SK-N-SH (cell line): ENCODE measurements around the gene SMKR1. TPM values are rescaled to one million over a fixed set of nuclear protein-coding genes. Genes with fewer than 3 reads are reported as not detected.
A peak's percentile ranks its signal among the peaks of the same experiment; 100 is the strongest.

Experiments used
- CTCF ChIA-PET: fragments of 300-600, 350-600 bp; formaldehyde crosslinking; extraction: SDS; loops from one replicate; lab custom pipeline; 2021; lab: Yijun Ruan, JAX
- POLR2A ChIA-PET: fragments of 350-600 bp; sonication (Branson Sonifier 250); formaldehyde crosslinking; extraction: SDS; loops from one replicate; lab custom pipeline; 2020; ENCODE audit warnings: antibody characterized with exemption, inconsistent platforms; lab: Yijun Ruan, JAX
- DNase-seq: peaks from one replicate; pipeline ENCODE4 v3.0.0; 2012
- H2AFZ ChIP-seq: fragments of 200-600 bp; sonication (generic); 2 replicates; pipeline ENCODE4 v1.8.1; 2016; ENCODE audit warnings: antibody characterized with exemption, mild to moderate bottlenecking, low read depth
- H3F3A ChIP-seq: fragments of 200-600 bp; sonication (generic); replicated peaks from 2 replicates; pipeline ENCODE3; 2016; ENCODE audit warnings: antibody characterized with exemption, mild to moderate bottlenecking; ENCODE audit not compliant: insufficient read depth
- H3K27ac ChIP-seq, 2 experiments: fragments of 200-500 bp in 1 of 2; fragments of 200-600 bp in 1 of 2; sonication (Bioruptor generic) in 1 of 2; sonication (generic), shearing (Covaris generic) in 1 of 2; 2 replicates each; pipeline versions ENCODE4 v1.5.1 to v1.6.1; 2014 to 2016; ENCODE audit warnings: low read depth in 2 of 2, inconsistent platforms in 1 of 2, low read length in 1 of 2, mild to moderate bottlenecking in 1 of 2, mixed read lengths in 1 of 2
- H3K27me3 ChIP-seq: fragments of 200-600 bp; sonication (generic), shearing (Covaris generic); 2 replicates; pipeline ENCODE4 v1.6.1; 2016; ENCODE audit warnings: mixed run types; ENCODE audit not compliant: insufficient read depth
- H3K36me3 ChIP-seq, 2 experiments: fragments of 200-500 bp in 1 of 2; fragments of 200-600 bp in 1 of 2; sonication (Bioruptor generic) in 1 of 2; sonication (generic) in 1 of 2; replicated peaks in 1 of 2; 2 replicates each; pipeline versions ENCODE3 to v1.5.1; 2014 to 2016; ENCODE audit warnings: low read length in 1 of 2, mild to moderate bottlenecking in 1 of 2; ENCODE audit not compliant: insufficient read depth in 2 of 2, control insufficient read depth in 1 of 2
- H3K4me1 ChIP-seq, 2 experiments: fragments of 200-500 bp in 1 of 2; fragments of 200-600 bp in 1 of 2; sonication (Bioruptor generic) in 1 of 2; sonication (generic), shearing (Covaris generic) in 1 of 2; 2 replicates each; pipeline versions ENCODE4 v1.5.1 to v1.6.1; 2014 to 2016; ENCODE audit warnings: low read depth in 1 of 2, low read length in 1 of 2, mixed run types in 1 of 2; ENCODE audit not compliant: insufficient read depth in 2 of 2, control insufficient read depth in 1 of 2
- H3K4me2 ChIP-seq: fragments of 200-600 bp; sonication (generic), shearing (Covaris generic); 2 replicates; pipeline ENCODE4 v1.6.1; 2017; ENCODE audit warnings: mixed run types
- H3K4me3 ChIP-seq, 2 experiments: fragments of 200-500 bp in 1 of 2; fragments of 200-600 bp in 1 of 2; sonication (Bioruptor generic) in 1 of 2; sonication (generic), shearing (Covaris generic) in 1 of 2; 2 replicates each; pipeline versions ENCODE4 v1.5.1 to v1.8.1; 2014 to 2016; ENCODE audit warnings: low read depth in 2 of 2, inconsistent platforms in 1 of 2, low read length in 1 of 2, mild to moderate bottlenecking in 1 of 2, mixed read lengths in 1 of 2, moderate library complexity in 1 of 2
- H3K79me2 ChIP-seq: fragments of 200-600 bp; sonication (generic); 2 replicates; pipeline ENCODE4 v1.8.1; 2017; ENCODE audit warnings: mild to moderate bottlenecking; ENCODE audit not compliant: insufficient read depth
- H3K9ac ChIP-seq: fragments of 200-600 bp; sonication (generic); 2 replicates; pipeline ENCODE4 v1.6.1; 2017; ENCODE audit warnings: mixed run types
- H3K9me2 ChIP-seq: fragments of 200-600 bp; sonication (generic); 2 replicates; pipeline ENCODE4 v1.6.1; 2017; ENCODE audit warnings: mixed run types
- H3K9me3 ChIP-seq: fragments of 200-600 bp; sonication (generic); 2 replicates; pipeline ENCODE4 v1.6.1; 2017; ENCODE audit warnings: mixed run types, mild to moderate bottlenecking, moderate library complexity
- H4K20me1 ChIP-seq: fragments of 200-600 bp; sonication (generic); 2 replicates; pipeline ENCODE4 v1.6.1; 2017; ENCODE audit warnings: mild to moderate bottlenecking, mixed run types; ENCODE audit not compliant: insufficient read depth
- ELF1 ChIP-seq: IDR thresholded peaks from 2 replicates; pipeline ENCODE4 v1.4.0; 2012
- EP300 ChIP-seq, 2 experiments: IDR thresholded peaks; 2 replicates each; pipeline versions ENCODE4 v1.4.0 to v1.6.1; 2012; ENCODE audit warnings: borderline replicate concordance in 1 of 2, low read depth in 1 of 2, low read length in 1 of 2
- MAX ChIP-seq: IDR thresholded peaks from 2 replicates; pipeline ENCODE4 v1.4.0; 2012; ENCODE audit warnings: low read depth
- REST ChIP-seq: IDR thresholded peaks from 2 replicates; pipeline ENCODE4 v1.6.1; 2012; ENCODE audit warnings: mild to moderate bottlenecking, low read depth, low read length, moderate library complexity
- USF2 ChIP-seq: fragments of 150-350 bp; IDR thresholded peaks from 2 replicates; pipeline ENCODE4 v1.6.1; 2017; ENCODE audit warnings: antibody characterized with exemption, low read length, low read depth, borderline replicate concordance
- WGBS: methylation state at CpG from one replicate; pipeline ENCODE4 v1.1.6; 2017; ENCODE audit warnings: low lambda C conversion rate; 5-methylcytosine and 5-hydroxymethylcytosine counted together
- polyA plus RNA-seq, 3 experiments: library from polyadenylated mRNA; depleted of rRNA; stranded (reverse); fragments of >200 nt; gene quantifications; 2 replicates each; pipeline ENCODE4 v1.2.3, GENCODE V29; 2012

SMKR1 gene
- polyA plus RNA-seq, 1 of the 3 experiments (the other 2 are of a cell fraction): 8.1 TPM

- ChIA-PET CTCF (interaction anchor here (1.1 to 1.5 kb wide), 2 partner anchors 13 to 19 kb away, joined by 3 read pairs; no protein-coding TSS in a partner anchor), POLR2A (no interaction called here)
- no peak for DNase-seq
- Histone ChIP-seq H3K9me2 (no peaks in the 10 kb centered on the region), H3K27ac (no peak overlapping the region), H3F3A (no peaks in the 10 kb centered on the region), H2AFZ (no peak overlapping the region), H3K36me3 (no peaks in the 10 kb centered on the region), H3K9ac (no peak overlapping the region), H3K27me3 (0 out of 2 replicates have a peak, but pooled peaks cover 9% of the 10 kb centered on the region), H3K9me3 (no peaks in the 10 kb centered on the region), H4K20me1 (no peaks in the 10 kb centered on the region), H3K4me2 (no peak overlapping the region), H3K79me2 (no peaks in the 10 kb centered on the region), H3K4me3 (no peak overlapping the region), H3K4me1 (no peaks in the 10 kb centered on the region)
- 79% methylated on average over 29 of the region's 30 CpGs for WGBS
- TF ChIP-seq MAX: no peak
- peak; percentile 88 for TF ChIP-seq REST
- no peak for TF ChIP-seq EP300 (IDR thresholded peaks at IDR 0.05; ENCODE audit: borderline replicate concordance in 1 of 2, low read depth in 1 of 2, low read length in 1 of 2)
Measured at GRCh38 chr7:129522088-129522970, 20.0 kb downstream of the SMKR1 start.

- no peak overlapping the region for H2AFZ ChIP-seq
- no peaks in the 10 kb centered on the region for H3K9me3 ChIP-seq
- WGBS: 55% methylated on average over 5 of the region's 5 CpGs
- POLR2A ChIA-PET: no interaction called here
- H3K4me2 ChIP-seq: no peak overlapping the region
- H3K27me3 ChIP-seq: 0 out of 2 replicates have a peak, but pooled peaks cover 9% of the 10 kb centered on the region
- no peaks in the 10 kb centered on the region for H4K20me1 ChIP-seq
- H3K9ac ChIP-seq: no peak overlapping the region
- H3F3A ChIP-seq: no peaks in the 10 kb centered on the region
- no peak overlapping the region for H3K27ac ChIP-seq
- no peak for TF ChIP-seq USF2
- no peak for TF ChIP-seq ELF1
- H3K36me3 ChIP-seq: no peaks in the 10 kb centered on the region
- DNase-seq: no peak
- CTCF ChIA-PET: interaction anchor here (0.5 to 1.1 kb wide), 3 partner anchors 20 to 148 kb away, joined by 3 to 4 read pairs (median 3); no protein-coding TSS in a partner anchor
- H3K9me2 ChIP-seq: no peaks in the 10 kb centered on the region
- no peaks in the 10 kb centered on the region for H3K79me2 ChIP-seq
- no peak overlapping the region for H3K4me3 ChIP-seq
- H3K4me1 ChIP-seq: no peaks in the 10 kb centered on the region
Measured at GRCh38 chr7:129522971-129523340, 20.6 kb downstream of the SMKR1 start.
